Renal pelvis (tissue), 4 donors: Measurements from ENCODE around the gene NOL9. TPM values are rescaled to one million over a fixed set of nuclear protein-coding genes. Genes with fewer than 3 reads are reported as not detected.
"Not testable (repeated sequence)": the region's sequence is repeated elsewhere in the genome, so short reads cannot be mapped to it uniquely, and the experiment has no call there.

Source experiments
- DNase-seq: peaks from one replicate; pipeline ENCODE4 v3.0.0-alpha.2; 2013
- polyA plus RNA-seq, 3 donors: library from polyadenylated mRNA; unstranded; fragments of 120-200 nt; gene quantifications; one replicate each; pipeline ENCODE4 v1.2.1, GENCODE V29; 2013; ENCODE audit not compliant: insufficient read length in 3 of 3

The NOL9 gene
- polyA plus RNA-seq, 3 donors, result 13.9 to 25.2 (median 23.4) TPM

DNA sequence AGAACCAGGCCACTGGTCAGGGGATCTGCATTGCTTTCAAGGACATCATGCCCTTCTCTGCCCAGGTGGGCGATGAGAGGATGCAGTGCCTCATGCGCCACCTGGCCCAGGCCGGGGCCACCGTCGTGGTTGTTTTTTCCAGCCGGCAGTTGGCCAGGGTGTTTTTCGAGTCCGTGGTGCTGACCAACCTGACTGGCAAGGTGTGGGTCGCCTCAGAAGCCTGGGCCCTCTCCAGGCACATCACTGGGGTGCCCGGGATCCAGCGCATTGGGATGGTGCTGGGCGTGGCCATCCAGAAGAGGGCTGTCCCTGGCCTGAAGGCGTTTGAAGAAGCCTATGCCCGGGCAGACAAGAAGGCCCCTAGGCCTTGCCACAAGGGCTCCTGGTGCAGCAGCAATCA, 20.5 kb upstream of the NOL9 start:
- no peak for DNase-seq

- DNase-seq, result no peak
These were observed 19.8 kb upstream of the NOL9 start for GRCh38 chr1:6574025-6574620.

GRCh38 chr1:6572653-6573383, 18.5 kb upstream of the NOL9 start:
- no peak for DNase-seq

GRCh38 chr1:6570987-6571386, 16.7 kb upstream of the NOL9 start:
- no peak for DNase-seq

GRCh38 chr1:6570100-6570499, 15.8 kb upstream of the NOL9 start:
- no peak for DNase-seq

DNA sequence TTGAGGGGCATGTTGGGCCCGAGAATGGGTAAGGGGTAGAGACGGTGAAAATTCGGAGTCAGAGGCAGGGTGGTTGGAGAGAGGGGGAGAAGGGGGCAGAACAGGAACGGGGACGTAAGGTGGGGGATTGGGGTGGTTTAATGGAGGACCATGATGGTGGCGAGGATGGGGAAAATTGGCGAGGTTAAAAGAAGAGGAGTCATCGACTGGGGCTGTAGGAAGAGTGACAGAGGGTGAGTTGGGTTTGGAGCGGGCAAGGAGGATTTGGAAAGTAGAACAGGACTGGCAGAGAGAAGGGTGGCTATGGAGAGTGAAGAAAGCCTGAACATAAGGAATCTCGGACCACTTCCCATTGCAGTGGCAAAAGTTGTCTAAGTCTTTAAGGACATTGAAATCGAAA, 14.7 kb upstream of the NOL9 start:
- DNase-seq, result no peak

DNA sequence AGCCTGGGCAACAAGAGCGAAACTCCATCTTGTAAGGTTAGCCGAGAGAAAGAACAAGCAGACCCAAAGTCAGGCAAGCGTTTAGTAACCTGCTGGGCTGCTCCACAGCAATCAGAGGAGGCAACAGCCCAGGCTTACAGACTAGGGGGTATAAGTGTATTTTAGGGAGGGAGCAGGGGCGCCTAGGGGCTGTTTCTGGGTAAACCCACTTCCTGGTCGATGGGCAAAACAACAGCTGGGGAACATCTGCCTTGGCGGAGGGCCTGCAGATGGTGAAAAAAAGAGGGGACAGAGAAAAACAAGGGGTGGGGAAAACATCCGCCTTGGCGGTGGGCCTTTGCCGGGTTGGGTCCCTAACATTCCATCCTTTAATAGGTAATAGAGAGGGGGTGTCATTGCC, 6.0 kb upstream of the NOL9 start:
- no peak for DNase-seq

- DNase-seq, result not testable (repeated sequence)
These were observed 4.8 kb upstream of the NOL9 start for GRCh38 chr1:6559161-6559560.

GRCh38 chr1:6557597-6557996, 3.3 kb upstream of the NOL9 start:
- DNase-seq, result no peak

DNA sequence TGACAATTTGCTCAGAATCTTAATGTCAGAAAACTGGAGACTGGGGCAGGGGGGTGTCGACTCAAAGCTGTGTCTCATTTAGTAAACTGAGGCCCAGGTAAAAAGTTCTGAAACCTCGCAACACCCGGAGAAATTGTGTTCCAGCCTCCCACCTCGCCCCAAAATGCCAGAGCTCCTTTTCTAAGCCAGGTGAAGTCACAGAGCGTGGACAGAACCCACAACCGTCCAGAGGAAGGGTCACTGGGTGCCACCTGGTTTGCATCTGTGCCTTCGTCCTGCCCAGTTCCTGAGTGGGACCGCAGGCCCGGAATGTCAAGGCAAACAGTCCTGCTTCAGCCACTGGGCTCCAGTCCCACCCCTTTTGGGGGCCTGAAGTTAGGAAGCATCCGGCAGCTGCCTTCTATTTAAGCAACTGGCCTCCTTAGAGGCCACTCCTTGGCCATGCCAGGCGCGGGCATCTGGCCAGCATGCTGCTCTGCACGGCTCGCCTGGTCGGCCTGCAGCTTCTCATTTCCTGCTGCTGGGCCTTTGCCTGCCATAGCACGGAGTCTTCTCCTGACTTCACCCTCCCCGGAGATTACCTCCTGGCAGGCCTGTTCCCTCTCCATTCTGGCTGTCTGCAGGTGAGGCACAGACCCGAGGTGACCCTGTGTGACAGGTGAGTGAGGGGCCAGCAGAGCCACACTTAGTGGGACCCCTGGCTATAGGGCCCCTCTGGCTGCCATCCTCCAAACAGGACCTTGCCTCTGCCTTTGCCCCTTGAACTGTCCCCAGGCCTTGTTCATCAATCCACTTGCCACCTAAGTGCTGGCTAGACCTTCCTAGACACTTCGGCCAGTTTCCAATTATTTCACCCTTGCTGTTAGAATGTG, 830 bp upstream of the NOL9 start, which contains the start of gene TAS1R1:
Gene TAS1R1 (plus strand): TSS at position 401 of the 872 bp plus-strand sequence. CDS start 67 bp downstream, at position 468.
- no peak for DNase-seq

- DNase-seq, result no peak
These were observed 7.0 kb downstream of the NOL9 start for GRCh38 chr1:6547301-6547700.

- no peak for DNase-seq
These were observed 8.0 kb downstream of the NOL9 start for GRCh38 chr1:6546326-6546725.

DNA sequence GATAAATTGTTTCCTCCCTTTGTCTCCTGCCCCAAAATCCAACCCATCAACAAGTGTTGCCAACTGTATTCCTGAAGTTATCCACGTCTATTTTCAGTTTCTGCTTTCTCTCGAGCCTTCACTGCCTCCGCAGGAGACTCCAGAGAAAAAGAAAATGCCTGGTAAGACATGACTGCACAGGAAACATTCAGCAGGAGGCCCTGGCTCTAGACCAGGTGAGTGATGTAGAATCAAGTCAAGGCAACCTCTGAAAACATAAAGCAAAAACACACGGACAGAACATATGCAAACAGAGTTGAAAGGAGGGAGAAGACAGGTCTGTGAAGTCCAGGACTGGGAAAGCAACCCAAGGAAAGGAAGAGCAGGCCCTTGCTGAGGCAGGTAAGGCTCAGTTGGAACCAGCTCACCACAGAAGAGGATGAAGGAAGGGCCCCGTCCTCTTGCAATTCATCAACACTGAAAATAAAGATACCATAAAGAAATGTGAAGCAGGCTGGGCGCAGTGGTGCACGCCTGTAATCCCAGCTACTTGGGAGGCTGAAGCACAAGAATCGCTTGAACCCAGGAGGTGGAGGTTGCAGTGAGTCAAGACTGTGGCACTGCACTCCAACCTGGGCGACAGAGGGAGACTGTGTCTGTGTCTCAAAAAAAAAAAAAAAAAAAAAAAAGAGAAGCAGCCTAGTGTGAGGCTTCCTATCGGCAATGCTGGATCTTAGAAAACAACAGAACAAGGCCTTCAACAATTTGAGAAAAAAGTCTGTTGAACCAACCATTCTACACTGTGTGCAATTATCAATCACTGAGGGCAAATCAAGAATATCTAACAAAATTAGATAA, 8.8 kb downstream of the NOL9 start:
- DNase-seq, result no peak

GRCh38 chr1:6544831-6545230, 9.5 kb downstream of the NOL9 start:
- DNase-seq, result no peak

DNA sequence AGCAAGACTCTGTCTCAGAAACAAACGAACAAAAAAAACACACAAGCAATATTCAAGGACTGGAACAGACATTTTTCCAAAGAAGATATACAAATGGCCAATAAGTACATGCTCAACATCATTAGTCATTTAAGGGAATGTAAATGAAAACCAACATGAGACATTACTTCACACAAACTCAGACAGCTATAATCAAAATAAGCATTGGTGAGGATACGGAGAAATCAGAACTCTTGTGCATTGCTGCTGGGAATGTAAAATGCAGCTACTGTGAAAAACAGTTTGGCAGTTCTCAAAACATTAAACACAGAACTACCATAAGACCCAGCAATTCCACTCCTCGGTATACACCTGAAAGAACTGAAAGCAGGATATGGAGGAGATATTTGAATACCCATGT, 15.4 kb downstream of the NOL9 start:
- no peak for DNase-seq

DNA sequence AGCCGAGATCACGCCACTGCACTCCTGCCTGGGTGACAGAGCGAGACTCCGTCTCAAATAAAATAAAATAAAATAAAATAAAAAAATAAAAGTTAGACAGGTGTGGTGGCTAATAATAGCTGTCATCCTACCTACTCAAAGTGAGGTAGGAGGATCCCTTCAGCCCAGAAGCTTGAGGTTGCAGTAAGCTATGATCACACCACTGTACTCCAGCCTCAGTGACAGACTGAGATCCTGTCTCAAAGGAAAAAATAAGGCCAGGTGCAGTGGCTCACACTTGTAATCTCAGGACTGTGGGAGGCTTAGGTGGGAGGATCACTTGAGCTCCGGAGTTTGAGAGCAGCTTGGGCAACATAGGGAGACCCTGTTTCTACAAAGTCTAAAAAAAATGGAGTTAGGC, 18.0 kb downstream of the NOL9 start:
- DNase-seq, result no peak

DNA sequence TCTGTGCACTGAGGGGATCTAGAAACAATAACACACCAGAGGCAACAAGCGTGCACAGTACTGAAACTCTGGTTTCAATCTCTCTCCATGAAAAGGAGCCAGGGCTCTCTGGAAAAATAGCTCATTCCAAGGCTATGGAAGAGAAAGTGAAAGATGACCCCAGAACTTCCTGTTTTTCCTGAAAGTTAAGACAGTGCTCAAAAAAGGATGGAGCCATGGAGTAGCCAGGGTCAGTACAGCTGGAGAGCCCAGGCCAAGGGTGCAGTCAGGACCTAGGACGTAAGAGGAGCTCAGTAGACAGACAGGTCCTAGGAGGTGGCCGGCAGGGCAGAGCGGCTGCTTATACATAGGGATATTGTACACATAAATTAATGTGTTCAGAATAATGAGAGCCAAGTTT, 19.1 kb downstream of the NOL9 start:
- no peak for DNase-seq

- no peak for DNase-seq
These were observed 20.0 kb downstream of the NOL9 start for GRCh38 chr1:6534248-6534822.

DNA sequence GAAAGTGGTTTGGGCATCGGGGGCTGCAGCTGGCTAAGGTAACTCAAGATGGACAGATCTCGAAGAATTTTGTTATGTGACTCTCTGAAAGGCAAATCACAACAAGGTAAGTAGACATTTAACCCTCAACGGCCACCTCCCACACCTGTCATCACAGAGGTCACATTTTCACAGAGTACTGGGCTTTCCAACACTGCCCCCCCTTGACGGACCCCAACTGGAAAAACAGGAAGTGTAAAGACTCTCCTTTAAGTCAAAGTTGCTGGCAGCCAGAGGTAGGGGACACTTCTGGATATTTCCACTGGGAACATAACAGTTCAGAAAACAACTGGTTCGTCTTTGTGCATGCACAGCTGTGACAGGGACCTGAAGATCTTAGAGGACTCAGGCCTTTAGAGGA, 22.3 kb downstream of the NOL9 start:
- no peak for DNase-seq

DNA sequence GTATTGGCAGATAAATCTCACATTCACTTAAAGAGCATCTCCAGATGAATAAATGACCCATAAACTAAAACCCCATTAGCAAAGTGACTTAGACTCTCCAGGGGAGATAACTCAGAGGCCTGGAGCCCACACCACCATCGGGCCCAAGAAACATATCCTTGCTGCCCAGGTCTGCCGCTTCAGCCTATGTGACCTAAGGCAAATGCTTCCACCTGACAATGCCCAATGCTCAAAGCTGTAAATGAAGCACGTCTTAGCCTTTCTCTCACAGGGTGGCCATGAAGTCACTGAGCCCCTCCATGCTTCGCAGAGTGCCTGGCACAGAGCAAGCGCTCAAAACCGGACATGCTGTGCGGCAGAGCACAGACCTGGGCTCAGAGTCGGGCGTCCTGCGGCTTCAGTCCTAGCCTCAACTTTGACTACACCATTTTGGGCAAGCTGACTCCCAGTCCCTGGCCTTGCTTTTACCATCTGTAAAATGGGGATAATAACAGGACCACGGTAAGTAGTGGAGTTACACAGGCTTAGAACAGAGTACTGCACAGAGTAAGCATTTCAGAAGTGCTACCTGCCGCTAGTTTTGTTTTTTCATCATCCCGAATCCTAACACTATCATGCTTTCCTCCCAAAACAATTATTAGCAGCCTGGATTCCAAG, 23.7 kb downstream of the NOL9 start:
- no peak for DNase-seq

GRCh38 chr1:6528492-6528891, 25.8 kb downstream of the NOL9 start:
- DNase-seq, result no peak
